Smooth muscle cell (in vitro differentiated cells): Measurements from ENCODE around the gene OSTC. TPM values are rescaled to one million over a fixed set of nuclear protein-coding genes. Genes with fewer than 3 reads are reported as not detected.

Experiments used
- DNase-seq: peaks from one replicate; lab custom pipeline; 2025; ENCODE audit not compliant: unreplicated experiment; lab: John Stamatoyannopoulos, UW
- H2AFZ ChIP-seq: fragments of 200-600 bp; sonication (generic); 2 replicates; pipeline ENCODE4 v1.6.0; 2016; ENCODE audit warnings: antibody characterized with exemption, low read depth, mild to moderate bottlenecking
- H3F3A ChIP-seq: fragments of 200-600 bp; sonication (generic); 2 replicates; pipeline ENCODE4 v1.6.0; 2017; ENCODE audit warnings: antibody characterized with exemption, low read depth
- H3K27ac ChIP-seq: fragments of 200-600 bp; sonication (generic); 2 replicates; pipeline ENCODE4 v1.5.1; 2016; ENCODE audit warnings: low read depth, mild to moderate bottlenecking
- H3K27me3 ChIP-seq: fragments of 200-600 bp; sonication (generic); 2 replicates; pipeline ENCODE4 v1.6.1; 2016; ENCODE audit warnings: low read depth, mild to moderate bottlenecking
- H3K36me3 ChIP-seq: fragments of 200-600 bp; sonication (generic); 2 replicates; pipeline ENCODE4 v1.5.1; 2016; ENCODE audit warnings: low read depth
- H3K4me1 ChIP-seq: fragments of 200-600 bp; sonication (generic); 2 replicates; pipeline ENCODE4 v1.5.1; 2016; ENCODE audit warnings: low read depth
- H3K4me2 ChIP-seq: fragments of 200-600 bp; sonication (generic); 2 replicates; pipeline ENCODE4 v1.6.0; 2016; ENCODE audit warnings: mild to moderate bottlenecking
- H3K4me3 ChIP-seq: fragments of 200-600 bp; sonication (generic); 2 replicates; pipeline ENCODE4 v1.5.1; 2016; ENCODE audit warnings: mild to moderate bottlenecking
- H3K79me2 ChIP-seq: fragments of 200-600 bp; sonication (generic); 2 replicates; pipeline ENCODE4 v1.6.0; 2016; ENCODE audit warnings: low read depth, mild to moderate bottlenecking
- H3K9ac ChIP-seq: fragments of 200-600 bp; sonication (generic); 2 replicates; pipeline ENCODE4 v1.6.0; 2016; ENCODE audit warnings: low read depth
- H3K9me3 ChIP-seq: fragments of 200-600 bp; sonication (generic); replicated peaks from 2 replicates; pipeline ENCODE4 v1.5.1; 2016; ENCODE audit warnings: low read depth
- H4K20me1 ChIP-seq: fragments of 200-600 bp; sonication (generic); 2 replicates; pipeline ENCODE4 v1.6.0; 2016; ENCODE audit warnings: low read depth
- WGBS: methylation state at CpG from one replicate; pipeline ENCODE4 v1.1.7; 2016; ENCODE audit warnings: low lambda C conversion rate; 5-methylcytosine and 5-hydroxymethylcytosine counted together
- polyA plus RNA-seq: library from polyadenylated mRNA; unstranded; fragments of >200 nt; fragmentation: Nextera tagmentation; extraction: Ambion mirVana; gene quantifications from 2 replicates; pipeline ENCODE4 v1.2.1, GENCODE V29; 2016
- total RNA-seq: library from RNA; depleted of rRNA; stranded (reverse); fragments of >200 nt; gene quantifications from 2 replicates; pipeline ENCODE4 v1.2.3, GENCODE V29; 2014
- TF ChIP-seq, protein P1 (sequence below): fragments of 200-600 bp; sonication (generic); IDR thresholded peaks from 2 replicates; pipeline ENCODE4 v1.5.1; 2017; ENCODE audit warnings: borderline replicate concordance, mild to moderate bottlenecking, antibody characterized with exemption; ENCODE audit not compliant: insufficient read depth, poor library complexity, severe bottlenecking

Gene OSTC
- total and polyA plus RNA-seq, 2 experiments from 2014 or later = 754 to 765 TPM

DNA sequence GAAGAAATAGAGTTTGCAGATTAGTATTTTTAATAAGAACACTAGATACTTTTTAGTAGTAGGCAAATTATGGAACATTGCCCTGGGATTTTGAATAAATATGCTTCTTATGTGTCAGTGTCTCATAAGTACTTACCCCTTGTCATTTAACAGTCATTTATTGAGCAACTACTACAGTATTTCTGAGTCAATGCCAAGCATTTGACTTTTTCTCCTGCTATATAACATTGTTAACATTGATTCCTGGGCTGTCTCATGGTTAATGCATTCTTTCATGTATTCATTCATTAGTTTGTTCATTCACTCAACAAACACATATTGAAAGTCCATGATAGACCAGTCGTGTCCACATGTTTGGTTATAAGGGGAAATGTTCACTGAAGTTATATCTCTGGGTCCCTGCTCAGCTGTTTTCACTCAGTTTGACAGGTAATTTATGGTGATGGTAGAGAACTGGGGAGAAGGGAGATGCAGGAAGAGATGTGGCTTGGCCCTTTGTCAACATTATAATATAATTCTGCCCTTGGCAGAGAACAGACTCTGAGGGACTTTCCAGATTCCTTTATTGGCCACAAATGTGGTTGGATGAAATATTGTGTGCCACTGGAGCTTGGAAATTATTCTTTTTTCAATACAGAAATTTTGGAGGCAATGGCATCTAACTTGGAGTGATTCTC, 49.8 kb downstream of the OSTC start:
- Histone ChIP-seq H3K4me2 (no peak overlapping the region), H3F3A (no peaks in the 10 kb centered on the region), H3K36me3 (no peaks in the 10 kb centered on the region), H3K9ac (no peak overlapping the region), H2AFZ (no peak overlapping the region), H3K79me2 (no peaks in the 10 kb centered on the region), H3K27me3 (no peaks in the 10 kb centered on the region), H3K27ac (no peak overlapping the region), H3K4me1 (no peaks in the 10 kb centered on the region), H3K9me3 (no peaks in the 10 kb centered on the region), H4K20me1 (no peaks in the 10 kb centered on the region), H3K4me3 (no peak overlapping the region)
- WGBS = 82% methylated on average over 1 of the region's 1 CpG
- no peak for DNase-seq
- TF ChIP-seq, protein P1, sequence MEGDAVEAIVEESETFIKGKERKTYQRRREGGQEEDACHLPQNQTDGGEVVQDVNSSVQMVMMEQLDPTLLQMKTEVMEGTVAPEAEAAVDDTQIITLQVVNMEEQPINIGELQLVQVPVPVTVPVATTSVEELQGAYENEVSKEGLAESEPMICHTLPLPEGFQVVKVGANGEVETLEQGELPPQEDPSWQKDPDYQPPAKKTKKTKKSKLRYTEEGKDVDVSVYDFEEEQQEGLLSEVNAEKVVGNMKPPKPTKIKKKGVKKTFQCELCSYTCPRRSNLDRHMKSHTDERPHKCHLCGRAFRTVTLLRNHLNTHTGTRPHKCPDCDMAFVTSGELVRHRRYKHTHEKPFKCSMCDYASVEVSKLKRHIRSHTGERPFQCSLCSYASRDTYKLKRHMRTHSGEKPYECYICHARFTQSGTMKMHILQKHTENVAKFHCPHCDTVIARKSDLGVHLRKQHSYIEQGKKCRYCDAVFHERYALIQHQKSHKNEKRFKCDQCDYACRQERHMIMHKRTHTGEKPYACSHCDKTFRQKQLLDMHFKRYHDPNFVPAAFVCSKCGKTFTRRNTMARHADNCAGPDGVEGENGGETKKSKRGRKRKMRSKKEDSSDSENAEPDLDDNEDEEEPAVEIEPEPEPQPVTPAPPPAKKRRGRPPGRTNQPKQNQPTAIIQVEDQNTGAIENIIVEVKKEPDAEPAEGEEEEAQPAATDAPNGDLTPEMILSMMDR = no peak

DNA sequence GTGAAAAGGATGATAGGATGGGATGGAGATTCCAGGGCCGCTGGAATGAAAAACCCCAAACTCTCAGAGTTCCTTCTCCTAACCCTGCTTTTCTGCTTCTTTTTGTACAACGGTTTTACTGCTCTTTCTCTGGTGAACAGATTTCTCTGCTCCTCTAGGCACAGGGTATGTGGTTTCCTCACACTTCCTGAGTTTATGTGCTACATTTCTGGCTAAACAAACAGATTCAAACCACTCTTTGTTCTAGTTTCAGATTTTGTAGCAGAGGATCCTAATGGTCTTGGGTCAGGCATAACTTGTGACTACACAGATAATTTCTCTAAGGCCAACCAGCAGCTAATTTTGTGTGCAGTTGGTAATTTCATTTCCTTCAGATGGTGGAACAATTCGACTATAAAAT, 52.6 kb downstream of the OSTC start:
- 81% methylated on average over 3 of the region's 3 CpGs for WGBS
- no peak for DNase-seq
- Histone ChIP-seq H2AFZ (peak overlapping the region; percentile 2), H3K27me3 (no peaks in the 10 kb centered on the region), H3K4me2 (no peak overlapping the region), H3K4me3 (no peak overlapping the region), H3K36me3 (no peaks in the 10 kb centered on the region), H3K9ac (no peak overlapping the region), H3F3A (no peaks in the 10 kb centered on the region), H4K20me1 (no peaks in the 10 kb centered on the region), H3K27ac (no peak overlapping the region), H3K4me1 (no peaks in the 10 kb centered on the region), H3K79me2 (no peaks in the 10 kb centered on the region), H3K9me3 (no peaks in the 10 kb centered on the region)
- TF ChIP-seq, protein P1 = no peak

DNA sequence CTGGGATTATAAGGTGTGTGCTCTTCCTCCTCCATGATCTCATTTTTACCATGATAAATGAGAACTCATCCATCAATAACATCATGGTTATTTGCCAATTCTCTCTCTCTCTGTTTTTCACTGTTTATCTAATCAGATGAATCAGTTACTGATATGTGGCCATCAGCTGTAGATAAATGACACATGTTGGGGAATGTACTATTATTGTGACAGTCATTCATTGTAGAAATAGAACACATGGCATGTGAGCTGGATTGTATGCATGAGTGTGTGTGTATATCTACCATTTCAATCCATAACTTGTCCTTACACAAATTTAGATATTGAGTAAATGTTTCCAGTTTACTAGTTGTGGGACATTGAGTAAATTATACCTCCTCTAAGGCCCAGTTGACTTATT, 53.0 kb downstream of the OSTC start:
- Histone ChIP-seq H3F3A (no peaks in the 10 kb centered on the region), H3K27me3 (no peaks in the 10 kb centered on the region), H3K27ac (no peak overlapping the region), H3K4me2 (no peak overlapping the region), H4K20me1 (no peaks in the 10 kb centered on the region), H3K36me3 (no peaks in the 10 kb centered on the region), H3K4me1 (no peaks in the 10 kb centered on the region), H3K4me3 (no peak overlapping the region), H3K9me3 (no peaks in the 10 kb centered on the region), H3K9ac (no peak overlapping the region), H3K79me2 (no peaks in the 10 kb centered on the region), H2AFZ (no peak overlapping the region)
- DNase-seq = no peak
- TF ChIP-seq, protein P1 = no peak

DNA sequence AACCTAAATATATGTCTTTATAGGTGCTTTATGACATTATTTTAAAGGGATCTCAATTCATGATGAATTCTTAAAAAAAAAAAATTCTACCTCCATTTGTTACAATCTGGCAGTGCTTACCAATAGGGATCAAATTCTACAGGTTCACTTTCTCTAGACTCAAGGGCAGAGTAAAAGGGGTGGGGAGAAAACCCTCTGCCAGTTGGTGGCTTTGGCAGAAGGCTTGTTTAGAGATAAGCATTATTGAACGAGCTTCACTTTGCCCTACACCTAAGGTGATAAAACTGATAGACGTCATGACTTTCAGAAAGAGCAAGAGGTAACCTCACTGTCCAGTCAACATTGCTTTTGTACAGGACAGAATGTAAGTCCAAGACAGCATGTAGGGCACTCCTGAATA, 53.6 kb downstream of the OSTC start:
- H3K79me2 ChIP-seq = no peaks in the 10 kb centered on the region
- H3K4me2 ChIP-seq = no peak overlapping the region
- TF ChIP-seq, protein P1 = no peak
- H3K9me3 ChIP-seq = no peaks in the 10 kb centered on the region
- H4K20me1 ChIP-seq = no peaks in the 10 kb centered on the region
- H3K9ac ChIP-seq = no peak overlapping the region
- H3K4me3 ChIP-seq = no peak overlapping the region
- H3K4me1 ChIP-seq = no peaks in the 10 kb centered on the region
- no peaks in the 10 kb centered on the region for H3K36me3 ChIP-seq
- H3K27me3 ChIP-seq = no peaks in the 10 kb centered on the region
- no peak for DNase-seq
- no peaks in the 10 kb centered on the region for H3F3A ChIP-seq
- WGBS = 88% methylated on average over 2 of the region's 2 CpGs
- H2AFZ ChIP-seq = no peak overlapping the region
- no peak overlapping the region for H3K27ac ChIP-seq
